Coronary artery (tissue), 2 donors: ENCODE measurements around the gene CADM4.
"Not testable (repeated sequence)": the region's sequence is repeated elsewhere in the genome, so short reads cannot be mapped to it uniquely, and the experiment has no call there.

ENCODE experiments used
- DNase-seq: peaks from one replicate; pipeline ENCODE4 v3.0.0-alpha.2; 2017; ENCODE audit warnings: low spot score
- H3K27ac ChIP-seq, 2 donors: fragments of 200-600 bp; sonication (generic); one replicate each; pipeline ENCODE4 v1.5.1; 2016 to 2019
- H3K4me3 ChIP-seq: fragments of 200-600 bp; sonication (generic); 2 replicates; pipeline ENCODE4 v1.5.1; 2016; ENCODE audit warnings: mild to moderate bottlenecking, moderate library complexity
- TF ChIP-seq, protein P1 (sequence below): fragments of 200-600 bp; sonication (generic); IDR thresholded peaks from one replicate; pipeline ENCODE4 v1.5.1; 2019; ENCODE audit warnings: antibody characterized with exemption

Gene CADM4

DNA sequence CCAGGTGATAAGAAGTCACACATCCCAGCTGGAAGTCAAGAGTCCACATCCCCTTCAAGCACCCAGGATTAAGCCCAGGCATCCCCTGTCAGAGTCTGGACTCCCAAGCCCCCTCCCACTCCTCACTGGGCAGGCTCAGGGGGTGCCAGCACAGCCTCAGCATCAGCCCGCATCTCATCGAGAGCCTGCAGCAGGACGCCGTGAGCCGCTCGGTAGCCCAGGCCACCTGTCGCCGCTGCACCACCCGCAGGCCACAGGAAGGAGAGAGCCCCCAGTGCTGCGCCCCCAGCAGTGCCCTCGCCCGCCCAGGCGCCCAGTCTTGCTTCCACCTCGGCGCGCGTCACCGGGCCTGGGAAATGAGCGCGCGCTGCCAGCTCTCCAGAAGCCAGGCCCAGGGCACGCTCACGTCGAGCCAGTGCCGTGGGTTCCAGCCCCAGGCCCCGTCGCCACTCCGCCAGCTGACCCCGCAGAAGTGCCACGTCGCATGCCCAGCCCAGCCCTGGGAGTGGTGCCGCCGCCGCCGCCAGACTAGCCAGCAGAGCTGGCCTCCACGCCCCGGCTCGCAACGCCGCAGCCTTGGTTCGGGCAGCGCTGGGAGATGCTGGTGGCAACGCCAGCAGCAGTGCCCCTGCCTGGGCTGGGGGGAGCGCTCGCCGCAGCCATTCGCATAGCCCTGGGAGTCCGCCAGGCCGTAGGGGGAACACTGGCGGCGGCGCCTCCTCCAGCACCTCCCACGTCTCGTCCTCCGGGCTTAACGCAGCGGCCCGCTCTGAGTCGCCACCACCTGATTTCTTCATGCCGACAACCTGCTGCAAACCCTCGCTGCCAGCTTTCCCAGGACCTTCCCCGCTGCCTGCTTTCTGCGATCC is 47.5 kb downstream of the CADM4 start:
- Histone ChIP-seq H3K4me3 (no peak overlapping the region), H3K27ac (no peak overlapping the region)
- TF ChIP-seq, protein P1, sequence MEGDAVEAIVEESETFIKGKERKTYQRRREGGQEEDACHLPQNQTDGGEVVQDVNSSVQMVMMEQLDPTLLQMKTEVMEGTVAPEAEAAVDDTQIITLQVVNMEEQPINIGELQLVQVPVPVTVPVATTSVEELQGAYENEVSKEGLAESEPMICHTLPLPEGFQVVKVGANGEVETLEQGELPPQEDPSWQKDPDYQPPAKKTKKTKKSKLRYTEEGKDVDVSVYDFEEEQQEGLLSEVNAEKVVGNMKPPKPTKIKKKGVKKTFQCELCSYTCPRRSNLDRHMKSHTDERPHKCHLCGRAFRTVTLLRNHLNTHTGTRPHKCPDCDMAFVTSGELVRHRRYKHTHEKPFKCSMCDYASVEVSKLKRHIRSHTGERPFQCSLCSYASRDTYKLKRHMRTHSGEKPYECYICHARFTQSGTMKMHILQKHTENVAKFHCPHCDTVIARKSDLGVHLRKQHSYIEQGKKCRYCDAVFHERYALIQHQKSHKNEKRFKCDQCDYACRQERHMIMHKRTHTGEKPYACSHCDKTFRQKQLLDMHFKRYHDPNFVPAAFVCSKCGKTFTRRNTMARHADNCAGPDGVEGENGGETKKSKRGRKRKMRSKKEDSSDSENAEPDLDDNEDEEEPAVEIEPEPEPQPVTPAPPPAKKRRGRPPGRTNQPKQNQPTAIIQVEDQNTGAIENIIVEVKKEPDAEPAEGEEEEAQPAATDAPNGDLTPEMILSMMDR: no peak
- DNase-seq: no peak

DNA sequence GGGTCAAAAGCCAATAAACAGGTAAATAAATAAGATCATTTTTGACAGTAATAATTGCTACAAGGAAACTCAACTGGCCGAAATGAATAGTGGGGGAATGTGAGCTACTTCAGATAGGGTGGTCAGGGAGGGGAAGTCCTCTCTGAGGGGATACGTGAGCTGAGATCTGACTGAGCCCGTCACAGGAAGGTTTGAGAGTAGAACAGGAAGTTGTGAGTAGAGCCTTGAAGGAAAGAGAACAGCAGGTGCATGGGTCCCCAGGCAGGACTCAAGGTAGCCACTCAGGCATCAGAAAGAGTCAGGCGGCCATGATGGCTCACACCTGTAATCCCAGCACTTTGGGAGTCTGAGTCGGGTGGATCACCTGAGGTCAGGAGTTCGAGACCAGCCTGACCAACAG is 50.0 kb downstream of the CADM4 start:
- DNase-seq: no peak
- Histone ChIP-seq H3K4me3 (no peak overlapping the region), H3K27ac (no peak overlapping the region)
- TF ChIP-seq, protein P1: no peak

DNA sequence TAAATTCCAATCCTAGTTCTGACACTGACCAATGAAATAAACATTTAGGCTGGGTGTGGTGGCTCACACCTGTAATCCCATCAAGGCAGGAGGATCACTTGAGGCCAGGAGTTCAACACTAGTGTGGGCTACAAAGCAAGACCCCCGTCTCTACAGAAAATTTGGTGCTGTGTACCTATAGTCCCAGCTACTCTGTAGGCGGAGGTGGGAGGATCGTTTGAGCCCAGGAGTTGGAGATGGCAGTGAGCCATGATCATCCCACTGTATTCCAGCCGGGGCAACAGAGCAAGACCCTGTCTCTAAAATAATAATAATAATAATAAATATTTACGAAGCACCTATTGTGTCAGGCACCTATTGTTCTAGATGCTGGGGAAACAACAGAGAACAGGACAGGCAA is 50.4 kb downstream of the CADM4 start:
- TF ChIP-seq, protein P1: no peak
- DNase-seq: no peak
- Histone ChIP-seq H3K27ac (no peak overlapping the region), H3K4me3 (no peak overlapping the region)

DNA sequence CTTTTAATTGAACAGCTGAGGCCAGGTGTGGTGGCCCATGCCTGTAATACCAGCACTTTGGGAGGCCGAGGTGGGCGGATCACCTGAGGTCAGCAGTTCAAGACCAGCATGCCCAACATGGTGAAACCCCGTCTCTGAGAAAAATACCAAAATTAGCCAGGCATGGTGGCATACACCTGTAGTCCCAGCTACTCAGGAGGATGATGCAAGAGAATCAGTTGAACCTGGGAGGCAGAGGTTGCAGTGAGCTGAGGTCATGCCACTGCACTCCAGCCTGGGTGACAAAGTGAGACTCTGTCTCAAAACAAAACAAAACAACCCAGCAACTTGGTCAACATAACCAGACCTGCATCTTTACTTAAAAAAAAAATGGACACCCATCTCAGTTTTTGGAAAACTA is 52.6 kb downstream of the CADM4 start:
- H3K27ac ChIP-seq, DNase-seq, H3K4me3 ChIP-seq: not testable (repeated sequence)

DNA sequence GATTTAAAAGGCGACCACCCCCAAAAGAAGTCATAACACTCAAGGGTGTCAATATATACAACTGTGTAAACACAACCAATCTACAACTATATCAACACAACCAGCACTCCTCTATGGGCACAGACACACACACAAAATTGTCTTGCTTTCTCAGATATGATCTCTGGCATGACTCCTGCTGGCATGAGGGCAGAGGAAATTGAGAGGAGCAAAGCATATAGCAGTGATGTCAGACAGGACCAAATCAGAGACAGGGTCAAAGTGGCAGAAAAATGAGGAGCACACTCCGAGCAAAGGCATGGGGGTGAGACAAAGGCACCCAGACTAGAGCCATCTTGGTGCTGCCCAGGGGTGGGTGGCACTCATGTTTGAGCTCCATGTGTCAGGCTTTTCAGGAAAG is 53.3 kb downstream of the CADM4 start:
- H3K27ac ChIP-seq: no peak overlapping the region
- no peak for DNase-seq
- H3K4me3 ChIP-seq: no peak overlapping the region
- TF ChIP-seq, protein P1: no peak

DNA sequence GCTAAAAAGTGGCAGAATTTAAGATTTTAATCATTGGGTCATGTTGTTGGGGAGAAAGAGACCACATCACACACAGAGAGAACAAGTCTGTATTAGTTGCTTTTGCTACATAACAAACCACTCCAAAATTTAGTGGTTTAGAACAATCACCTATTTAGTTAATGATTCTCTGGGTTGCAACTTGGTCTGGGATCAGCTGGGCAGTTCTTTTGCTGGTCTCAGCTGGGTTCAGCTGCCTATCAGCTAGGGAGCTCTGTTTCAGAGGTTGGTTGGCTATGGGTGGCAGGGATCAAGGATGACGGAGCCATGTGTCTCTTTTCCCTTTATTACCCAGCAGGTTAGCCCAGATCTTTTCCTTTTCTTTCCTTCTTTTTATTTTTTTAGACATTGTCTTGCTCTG is 55.2 kb downstream of the CADM4 start:
- TF ChIP-seq, protein P1: no peak
- H3K27ac ChIP-seq: no peak overlapping the region
- no peak overlapping the region for H3K4me3 ChIP-seq
- no peak for DNase-seq

DNA sequence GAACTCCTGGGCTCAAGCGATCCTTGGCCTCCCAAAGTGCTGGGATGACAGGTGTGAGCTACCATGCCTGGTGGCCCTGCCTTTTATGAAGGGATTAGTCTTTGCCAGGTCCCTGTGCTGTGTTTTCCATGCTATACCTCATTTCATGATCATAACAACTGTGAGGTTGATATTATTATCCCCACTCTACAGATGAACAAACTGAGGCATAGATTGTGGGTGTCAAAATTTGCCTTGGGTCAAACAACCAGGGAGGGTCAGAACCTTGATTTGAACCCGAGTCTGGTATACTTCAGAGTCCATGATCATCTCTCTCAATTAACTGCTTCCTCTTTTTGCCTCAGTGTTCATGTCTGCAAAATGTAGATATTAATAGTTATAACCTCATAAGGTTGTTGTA is 57.2 kb downstream of the CADM4 start:
- DNase-seq: no peak
- Histone ChIP-seq H3K27ac (no peak overlapping the region), H3K4me3 (no peak overlapping the region)
- TF ChIP-seq, protein P1: no peak
